Panc1 (cell line): ENCODE measurements around the gene RAD21L1. TPM values are rescaled to one million over a fixed set of nuclear protein-coding genes. Genes with fewer than 3 reads are reported as not detected.

ENCODE experiments used
- ATAC-seq: fragments of 200-7000 bp; cut with Tn5 transposase; 2 replicates; pipeline ENCODE4 v1.9.1; 2020; ENCODE audit warnings: mild to moderate bottlenecking, moderate library complexity
- BruUV-seq: library from RNA; stranded (reverse); fragments of 400-500 nt; replicated peaks from 2 replicates; lab custom pipeline; 2021; lab: Mats Ljungman, UMichigan
- CTCF ChIA-PET: fragments of 300-600 bp; sonication (Branson Sonifier 250); formaldehyde crosslinking; loops from one replicate; lab custom pipeline; 2022; ENCODE audit warnings: antibody characterized with exemption; lab: Charles Lee
- POLR2A ChIA-PET: fragments of 300-600 bp; sonication (Branson Sonifier 250); formaldehyde crosslinking; loops from one replicate; lab custom pipeline; 2022; ENCODE audit warnings: antibody characterized with exemption; lab: Charles Lee
- DNase-seq: peaks from one replicate; pipeline ENCODE4 v3.0.0-alpha.2; 2010; ENCODE audit warnings: low read depth, low spot score
- H3K27ac ChIP-seq: 2 replicates; pipeline ENCODE4 v1.5.1; 2011; ENCODE audit warnings: mild to moderate bottlenecking, low read length, inconsistent platforms
- H3K27me3 ChIP-seq: fragments of 200-500 bp; sonication (Bioruptor generic); 2 replicates; pipeline ENCODE4 v1.6.0; 2014; ENCODE audit warnings: low read length, inconsistent platforms; ENCODE audit not compliant: control insufficient read depth, insufficient read depth
- H3K36me3 ChIP-seq: fragments of 200-500 bp; sonication (Bioruptor generic); 2 replicates; pipeline ENCODE4 v1.5.1; 2014; ENCODE audit warnings: inconsistent platforms, mild to moderate bottlenecking, low read length, moderate library complexity; ENCODE audit not compliant: control insufficient read depth, insufficient read depth
- H3K4me1 ChIP-seq: 2 replicates; pipeline ENCODE4 v1.5.1; 2011; ENCODE audit warnings: inconsistent platforms, mild to moderate bottlenecking, low read length, moderate library complexity; ENCODE audit not compliant: control insufficient read depth, insufficient read depth
- H3K4me3 ChIP-seq, 2 experiments: 2 replicates each; pipeline ENCODE4 v1.5.1; 2011 to 2012; ENCODE audit warnings: low read depth in 2 of 2, low read length in 2 of 2, mild to moderate bottlenecking in 2 of 2, inconsistent platforms in 1 of 2, moderate library complexity in 1 of 2
- H3K9me3 ChIP-seq: fragments of 200-500 bp; sonication (Bioruptor generic); 2 replicates; pipeline ENCODE4 v1.5.1; 2014; ENCODE audit warnings: low read depth, mild to moderate bottlenecking, inconsistent platforms, low read length, moderate library complexity; ENCODE audit not compliant: control insufficient read depth, insufficient read depth
- POLR2AphosphoS5 ChIP-seq: IDR thresholded peaks from 2 replicates; pipeline ENCODE4 v1.6.1; 2012; ENCODE audit warnings: mild to moderate bottlenecking, low read depth, low read length, moderate library complexity
- REST ChIP-seq, 2 experiments: IDR thresholded peaks; 2 replicates each; pipeline ENCODE4 v1.6.1; 2011 to 2012; ENCODE audit warnings: low read depth in 2 of 2, control low read depth in 1 of 2, low read length in 1 of 2, mild to moderate bottlenecking in 1 of 2, moderate library complexity in 1 of 2; ENCODE audit not compliant: insufficient read depth in 1 of 2
- SIN3A ChIP-seq: IDR thresholded peaks from 2 replicates; pipeline ENCODE4 v1.6.1; 2012; ENCODE audit warnings: low read depth, mild to moderate bottlenecking, low read length, moderate library complexity, borderline replicate concordance; ENCODE audit not compliant: insufficient read depth
- TCF7L2 ChIP-seq: IDR thresholded peaks from 2 replicates; pipeline ENCODE4 v1.6.1; 2011; ENCODE audit warnings: mild to moderate bottlenecking, low read depth, low read length, inconsistent platforms
- in situ Hi-C: cut with HindIII; loops from 2 replicates; pipeline ENCODE4 v1.10.0; 2016; ENCODE audit warnings: low sequenced_read_pairs, low pct_unique_long_range_greater_than_20kb
- intact Hi-C: fragments of 100-400 bp; cut with micrococcal nuclease; formaldehyde crosslinking; loops from one replicate; pipeline ENCODE4 v1.10.0; 2022; ENCODE audit not compliant: unreplicated experiment
- total RNA-seq: library from RNA; stranded (reverse); gene quantifications from one replicate; pipeline ENCODE4 v1.2.1, GENCODE V29; 2021; ENCODE audit not compliant: unreplicated experiment
- TF ChIP-seq, protein P1 (sequence below): fragments of 450-650 bp; IDR thresholded peaks from 2 replicates; pipeline ENCODE4 v1.5.1; 2017; ENCODE audit warnings: mild to moderate bottlenecking

The RAD21L1 gene
- total RNA-seq, 1 experiment from 2014 or later: 1.0 TPM

DNA sequence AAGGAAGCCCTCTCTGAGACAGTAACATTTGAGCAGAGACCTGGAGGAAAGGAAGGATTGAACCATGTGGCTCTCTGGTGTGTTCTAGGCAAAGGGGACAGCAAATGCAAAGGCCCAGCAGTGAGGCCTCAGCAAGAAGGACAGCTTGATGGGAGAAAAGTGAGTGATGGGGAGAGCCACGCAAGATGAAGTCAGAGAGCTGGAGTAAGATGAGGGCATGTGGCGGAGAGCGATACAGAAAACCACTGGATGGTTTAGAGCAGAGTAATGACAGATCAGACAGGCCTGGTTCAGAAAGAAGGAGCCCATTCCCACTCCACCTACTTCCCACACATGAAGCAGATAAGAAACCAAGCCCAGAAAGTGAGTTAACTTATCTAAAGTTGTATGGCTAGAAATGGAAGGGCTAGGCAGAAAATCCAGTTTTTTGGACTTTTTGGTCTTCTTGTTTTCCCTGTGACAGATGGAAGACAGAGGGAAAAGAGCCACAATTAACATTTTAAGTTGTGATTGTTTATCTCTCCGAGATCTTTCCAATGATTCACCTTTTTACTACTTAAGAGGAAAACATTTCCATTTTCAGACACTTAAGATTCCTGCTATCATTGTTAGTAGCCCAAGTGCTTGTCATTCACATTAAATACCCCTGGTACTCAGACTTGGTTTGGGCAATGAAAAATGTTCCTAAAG, 39.5 kb downstream of the RAD21L1 start:
- H3K27me3 ChIP-seq: peaks cover 5% of the 10 kb centered on the region
- H3K36me3 ChIP-seq: no peaks in the 10 kb centered on the region
- in situ Hi-C loops (no loop called here), intact Hi-C loops (no loop called here)
- ChIA-PET CTCF (no interaction called here), POLR2A (no interaction called here)
- H3K4me3 ChIP-seq: peak overlapping the region; percentile 59 to 60
- peaks cover 7% of the 10 kb centered on the region; the same call in 1 of the 2 replicates for H3K4me1 ChIP-seq
- TF ChIP-seq TCF7L2: no peak
- no peak for TF ChIP-seq REST (IDR thresholded peaks at IDR 0.05; ENCODE audit: insufficient read depth in 1 of 2, low read depth in 2 of 2, low read length in 1 of 2)
- DNase-seq (no peak), ATAC-seq (no peak)
- no TSS peak for BruUV-seq
- H3K27ac ChIP-seq: peak overlapping the region; percentile 81
- no peaks in the 10 kb centered on the region for H3K9me3 ChIP-seq

DNA sequence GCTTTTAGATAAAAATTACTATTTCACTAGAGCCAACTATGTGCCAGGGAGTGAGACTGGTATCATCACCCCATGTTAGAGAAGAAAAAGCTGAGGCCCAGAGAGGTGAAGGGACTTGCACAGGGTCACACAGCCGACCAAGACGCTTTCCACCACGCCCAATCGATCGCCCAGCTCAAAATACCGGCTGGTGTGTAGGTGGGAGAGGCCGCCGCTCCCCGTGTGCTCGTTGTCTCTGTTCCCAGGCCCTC, 40.0 kb downstream of the RAD21L1 start:
- Histone ChIP-seq H3K27me3 (peaks cover 4% of the 10 kb centered on the region), H3K4me3 (peak overlapping the region; percentile 59 to 60), H3K27ac (peak overlapping the region; percentile 81), H3K9me3 (no peaks in the 10 kb centered on the region), H3K4me1 (peaks cover 7% of the 10 kb centered on the region; the same call in 1 of the 2 replicates), H3K36me3 (no peaks in the 10 kb centered on the region)
- in situ Hi-C loops: no loop called here
- no TSS peak for BruUV-seq
- no peak for TF ChIP-seq REST (IDR thresholded peaks at IDR 0.05; ENCODE audit: insufficient read depth in 1 of 2, low read depth in 2 of 2, low read length in 1 of 2)
- TF ChIP-seq SIN3A: no peak
- TF ChIP-seq, protein P1, sequence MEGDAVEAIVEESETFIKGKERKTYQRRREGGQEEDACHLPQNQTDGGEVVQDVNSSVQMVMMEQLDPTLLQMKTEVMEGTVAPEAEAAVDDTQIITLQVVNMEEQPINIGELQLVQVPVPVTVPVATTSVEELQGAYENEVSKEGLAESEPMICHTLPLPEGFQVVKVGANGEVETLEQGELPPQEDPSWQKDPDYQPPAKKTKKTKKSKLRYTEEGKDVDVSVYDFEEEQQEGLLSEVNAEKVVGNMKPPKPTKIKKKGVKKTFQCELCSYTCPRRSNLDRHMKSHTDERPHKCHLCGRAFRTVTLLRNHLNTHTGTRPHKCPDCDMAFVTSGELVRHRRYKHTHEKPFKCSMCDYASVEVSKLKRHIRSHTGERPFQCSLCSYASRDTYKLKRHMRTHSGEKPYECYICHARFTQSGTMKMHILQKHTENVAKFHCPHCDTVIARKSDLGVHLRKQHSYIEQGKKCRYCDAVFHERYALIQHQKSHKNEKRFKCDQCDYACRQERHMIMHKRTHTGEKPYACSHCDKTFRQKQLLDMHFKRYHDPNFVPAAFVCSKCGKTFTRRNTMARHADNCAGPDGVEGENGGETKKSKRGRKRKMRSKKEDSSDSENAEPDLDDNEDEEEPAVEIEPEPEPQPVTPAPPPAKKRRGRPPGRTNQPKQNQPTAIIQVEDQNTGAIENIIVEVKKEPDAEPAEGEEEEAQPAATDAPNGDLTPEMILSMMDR: no peak
- no peak for TF ChIP-seq TCF7L2
- no peak for TF ChIP-seq POLR2AphosphoS5
- DNase-seq: no peak
- ChIA-PET CTCF (no interaction called here), POLR2A (no interaction called here)
- no peak for ATAC-seq
- intact Hi-C loops: no loop called here
